NCI-H2227 (cell line): ENCODE results near the gene HS6ST3.
"Not testable (repeated sequence)": the region's sequence is repeated elsewhere in the genome, so short reads cannot be mapped to it uniquely, and the experiment has no call there.

Experiments used
- DNase-seq: peaks from one replicate; lab custom pipeline; 2025; ENCODE audit not compliant: unreplicated experiment; lab: John Stamatoyannopoulos, UW

HS6ST3 gene

DNA sequence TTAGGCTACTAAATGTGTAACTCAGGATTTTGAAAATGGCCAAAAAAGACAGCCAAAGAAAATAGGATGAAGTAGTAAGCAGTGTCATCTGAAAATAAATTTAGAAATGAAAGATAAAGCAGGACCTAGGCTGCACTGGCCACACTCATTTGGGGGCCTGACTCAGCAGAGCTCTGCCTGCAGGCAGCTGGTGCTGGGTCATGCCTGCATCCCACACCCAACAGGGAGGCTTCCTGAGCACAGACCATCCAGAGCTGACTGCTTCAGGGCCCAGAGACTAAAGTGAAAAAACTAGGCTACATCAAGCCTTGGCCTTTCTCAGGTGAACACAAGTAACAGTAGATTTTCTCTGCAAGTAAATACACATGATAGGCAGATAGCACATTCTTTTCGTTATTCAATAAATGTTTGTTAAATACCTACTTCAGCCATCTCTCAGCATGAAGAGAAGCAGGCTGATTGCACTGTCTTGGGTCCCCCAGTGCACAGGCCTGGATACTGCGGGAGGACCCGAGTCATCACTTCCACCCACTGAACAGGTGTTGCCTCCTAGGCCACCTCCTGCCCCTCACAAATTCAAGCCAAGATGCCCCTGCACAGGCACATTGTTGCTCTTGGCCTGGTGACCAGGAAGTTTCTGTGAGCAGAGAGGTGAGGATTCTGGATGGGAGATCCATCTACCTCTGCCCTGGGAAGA lies 620.4 kb downstream of the HS6ST3 start:
- no peak for DNase-seq

DNA sequence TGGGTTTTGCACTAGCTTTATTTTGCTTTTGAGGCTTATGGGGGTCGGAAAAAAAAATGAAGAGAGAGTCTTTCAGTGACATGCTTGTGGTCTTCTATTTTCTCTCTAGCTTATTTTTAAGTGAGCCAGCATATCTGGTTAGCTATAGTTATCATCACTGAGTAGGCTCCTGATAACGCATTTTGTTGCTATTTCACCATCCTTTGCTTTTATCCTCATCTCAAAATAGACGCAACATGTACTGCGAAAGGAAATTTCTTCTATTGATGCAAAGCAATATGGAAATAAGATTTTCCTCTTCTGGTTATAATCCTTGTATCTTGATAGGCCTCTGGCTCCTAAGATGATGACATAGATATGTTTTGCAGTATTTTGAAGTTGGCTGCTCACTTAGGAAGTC lies 630.5 kb downstream of the HS6ST3 start:
- no peak for DNase-seq

DNA sequence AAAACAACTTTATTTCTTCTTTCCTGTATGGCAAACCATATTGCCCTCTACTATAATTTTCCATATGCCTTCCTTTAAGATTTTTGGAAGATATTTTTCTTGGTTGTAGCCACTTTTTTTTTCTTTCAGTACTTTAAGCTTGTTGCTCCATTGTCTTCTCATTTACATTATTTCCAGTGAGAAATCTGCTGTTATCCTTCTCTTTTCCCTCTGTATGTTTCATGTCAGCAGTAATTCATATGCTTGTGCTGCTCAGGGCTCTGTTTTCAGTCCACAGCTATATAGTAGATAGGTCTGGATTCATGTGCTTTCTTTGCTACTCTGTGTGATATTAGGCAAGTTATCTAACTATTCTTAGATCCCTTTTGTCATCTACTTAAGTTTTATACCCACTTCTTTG lies 636.7 kb downstream of the HS6ST3 start:
- no peak for DNase-seq

DNA sequence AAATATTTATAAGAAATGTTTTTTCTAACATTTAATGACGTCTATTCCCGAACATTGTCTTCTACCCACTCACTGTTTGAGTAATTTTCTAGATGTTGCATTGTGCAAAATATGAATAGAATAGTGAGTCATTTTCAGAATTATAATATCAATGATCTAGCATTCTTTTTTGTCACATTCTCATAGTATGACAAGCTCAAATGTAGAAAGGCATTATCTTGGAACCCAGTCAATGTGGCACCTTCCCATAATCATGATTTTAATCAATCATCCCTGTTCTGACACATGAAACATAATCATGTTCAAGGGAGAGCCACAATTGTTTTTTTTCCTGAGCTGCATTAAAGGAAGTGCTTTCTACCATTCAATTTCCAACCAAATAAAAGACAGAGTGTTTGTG lies 638.6 kb downstream of the HS6ST3 start:
- DNase-seq: no peak

DNA sequence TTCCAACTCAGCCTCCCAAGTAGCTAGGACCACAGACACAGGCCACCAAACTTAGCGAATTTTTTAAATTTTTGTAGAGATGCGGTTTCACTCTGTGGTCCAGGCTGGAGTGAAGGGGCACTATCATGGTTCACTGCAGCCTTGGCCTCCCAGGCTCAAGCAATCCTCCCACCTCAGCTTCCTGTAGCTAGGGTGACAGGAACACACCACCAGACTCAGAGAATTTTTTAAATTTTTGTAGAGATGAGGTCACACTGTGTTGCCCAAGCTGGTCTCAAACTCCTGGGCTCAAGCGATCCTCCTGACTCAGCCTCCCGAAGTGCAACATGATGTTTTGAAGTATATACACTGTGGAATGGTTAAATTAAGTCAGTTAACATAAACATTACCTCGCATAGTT lies 640.8 kb downstream of the HS6ST3 start:
- no peak for DNase-seq

DNA sequence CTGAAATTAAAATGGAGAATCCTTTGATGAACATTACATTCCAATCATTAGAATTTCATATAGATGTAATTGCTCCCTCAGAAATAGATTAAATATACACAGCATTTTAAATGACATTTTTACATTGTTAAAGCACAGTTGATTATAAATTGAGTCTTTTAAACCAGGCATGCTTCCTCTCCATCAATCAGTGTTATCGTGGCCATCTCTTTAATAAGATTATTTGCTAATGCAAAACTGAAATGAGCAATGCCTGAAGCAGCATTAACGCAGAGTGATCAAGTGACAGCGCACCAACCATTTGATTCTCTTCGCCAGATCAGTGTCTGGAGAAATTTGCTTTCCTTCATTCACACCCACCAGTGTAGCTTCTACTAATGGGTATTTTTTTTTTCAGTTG lies 644.6 kb downstream of the HS6ST3 start:
- DNase-seq: no peak

DNA sequence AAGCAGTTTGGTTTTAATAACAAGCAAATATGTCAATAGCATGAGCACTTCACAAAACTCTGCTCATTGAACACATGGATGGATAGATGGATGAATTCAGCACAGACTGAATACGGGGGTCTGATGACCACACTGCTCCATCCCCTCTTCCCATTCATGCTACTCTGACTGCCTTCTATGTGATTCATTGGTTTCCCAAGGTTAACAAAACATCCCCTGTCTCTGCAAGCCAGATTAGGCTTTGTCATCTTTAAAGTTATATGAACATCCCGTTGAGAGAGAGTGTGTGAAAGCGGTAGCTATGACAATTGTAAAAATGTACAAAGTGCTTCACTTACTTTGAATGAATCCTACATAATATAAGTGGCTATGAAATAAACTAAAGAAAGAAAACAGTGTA lies 651.9 kb downstream of the HS6ST3 start:
- DNase-seq: no peak

DNA sequence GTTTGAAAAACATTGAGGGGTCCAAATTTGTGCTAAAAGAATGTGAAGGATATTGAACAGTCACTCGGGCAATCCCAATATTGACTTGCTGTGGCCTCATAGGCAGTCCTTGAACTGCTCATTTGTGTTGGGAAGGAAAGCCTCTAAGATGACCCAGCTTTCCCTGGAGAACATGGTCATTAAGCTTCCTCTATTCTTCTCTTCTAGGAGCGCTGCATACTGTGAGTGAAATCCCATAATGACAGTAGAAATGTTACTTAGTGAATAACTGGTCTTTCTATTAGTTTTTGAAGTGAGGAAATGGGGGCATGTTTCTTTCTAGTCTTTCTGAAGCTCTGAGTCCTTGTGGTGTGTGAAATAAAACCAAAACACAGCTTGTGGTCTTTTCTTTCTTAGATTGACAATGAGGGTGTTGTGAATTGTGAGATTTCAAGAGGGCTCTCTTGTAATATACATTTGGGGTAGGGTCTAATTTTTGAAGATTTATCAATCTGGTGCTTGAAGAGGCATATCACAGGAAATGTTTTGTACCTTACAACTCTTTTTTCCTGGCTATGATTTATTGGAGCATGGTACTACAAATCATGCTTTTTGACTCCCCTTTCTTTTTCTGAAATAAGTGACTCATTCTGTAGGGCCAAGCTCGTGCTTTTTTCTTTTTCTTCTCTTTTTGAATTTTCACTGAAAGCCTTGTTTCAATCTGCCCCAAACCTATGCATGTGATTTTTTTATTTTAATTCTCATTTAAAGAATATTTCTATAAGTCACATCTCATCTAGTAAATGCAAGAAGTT lies 653.6 kb downstream of the HS6ST3 start:
- DNase-seq: no peak

DNA sequence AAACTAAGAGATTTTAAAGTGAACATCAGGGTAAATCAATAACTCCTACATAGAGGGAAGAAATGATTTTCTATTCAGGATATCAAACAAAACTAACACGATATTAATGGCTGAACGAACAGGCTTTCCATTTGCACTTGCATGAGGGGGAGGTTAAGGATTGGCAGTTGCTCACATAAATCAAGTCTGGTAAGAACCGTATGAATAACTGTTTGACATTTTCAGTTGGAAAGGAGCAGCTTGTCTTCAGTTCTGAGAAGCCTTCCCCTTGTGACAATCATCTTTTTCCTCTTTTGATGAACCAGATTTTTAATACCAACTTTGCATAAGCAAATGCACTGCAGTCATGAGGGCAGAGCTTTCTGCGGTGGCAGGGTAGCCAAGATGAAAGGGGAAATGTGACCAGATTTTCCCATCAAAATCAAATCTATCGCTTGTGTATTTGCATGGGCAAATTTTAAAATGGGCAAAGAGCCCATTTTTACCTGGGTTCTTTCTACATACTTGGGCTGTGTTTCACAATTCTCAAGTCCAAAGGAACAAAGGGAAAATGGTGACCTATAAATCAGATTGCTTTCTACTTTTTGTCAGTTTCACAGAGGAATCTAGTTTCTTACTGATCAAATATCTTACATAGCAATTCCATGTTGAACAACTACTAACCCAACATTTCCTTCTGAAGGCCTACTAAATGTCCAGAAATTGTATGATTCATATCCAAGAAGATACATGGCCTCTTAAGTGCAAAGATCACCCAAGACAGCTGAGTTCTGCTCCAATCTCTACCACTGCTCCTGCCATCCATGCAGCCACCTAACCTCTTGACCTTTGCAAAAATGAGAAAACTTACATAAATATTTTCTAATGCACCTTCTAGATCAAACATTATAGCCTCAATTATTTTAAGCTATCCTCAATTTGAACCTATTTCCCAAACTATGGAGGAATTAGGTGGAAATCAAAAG lies 654.7 kb downstream of the HS6ST3 start:
- DNase-seq: no peak

DNA sequence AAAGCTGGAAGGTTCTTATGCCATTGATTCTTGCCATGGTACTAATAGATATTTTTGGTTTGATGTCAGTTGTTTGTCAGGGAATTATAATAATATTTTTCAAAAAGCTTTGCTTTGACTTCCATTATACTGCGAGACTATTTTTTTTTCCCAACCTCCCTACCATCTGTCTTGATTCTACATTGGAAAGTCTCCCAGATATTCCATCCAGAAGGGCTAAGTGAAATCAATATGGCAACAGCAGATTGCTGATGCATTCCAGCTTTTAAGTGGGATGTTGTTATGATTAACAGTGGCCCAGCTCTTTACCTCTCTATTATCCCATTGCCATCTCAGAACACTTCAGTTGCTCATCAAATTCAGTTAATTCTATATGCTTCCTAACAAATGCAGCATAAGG lies 657.0 kb downstream of the HS6ST3 start:
- no peak for DNase-seq

DNA sequence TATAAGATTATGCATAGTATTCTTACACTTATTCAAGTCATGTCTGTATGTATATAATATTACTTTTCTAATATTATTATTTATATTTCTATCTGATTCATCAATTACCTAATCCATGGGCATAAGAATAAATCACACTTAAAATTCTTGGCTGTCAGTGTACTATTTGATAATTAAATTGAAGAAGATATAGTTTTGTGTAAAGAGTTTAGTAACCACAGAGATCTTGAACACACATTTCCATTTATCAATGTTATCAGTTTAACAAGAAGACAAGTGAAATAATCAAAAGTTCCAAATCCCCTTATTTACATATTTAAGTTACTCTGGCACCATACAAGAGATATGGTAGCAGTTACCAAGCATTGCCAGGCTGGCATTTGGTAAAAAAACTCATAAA lies 659.9 kb downstream of the HS6ST3 start:
- DNase-seq: no peak

DNA sequence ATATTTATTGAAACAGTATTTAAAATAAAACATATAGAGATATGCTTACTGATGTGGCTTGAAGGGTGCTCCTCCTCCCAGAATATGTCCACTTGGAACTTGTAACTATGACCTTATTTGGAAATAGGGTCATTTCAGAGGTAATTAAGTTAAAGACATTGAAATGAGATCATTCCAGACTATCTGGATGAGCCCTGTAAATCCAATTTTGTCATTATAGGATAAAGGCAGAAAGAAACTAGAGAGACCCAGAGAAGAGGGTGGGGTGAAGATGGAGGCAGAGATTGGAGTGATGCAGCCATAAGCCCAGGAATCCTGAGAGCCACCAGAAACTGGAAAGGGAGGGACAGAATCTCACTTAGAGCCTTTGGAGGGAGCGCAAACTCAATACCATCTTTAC lies 661.2 kb downstream of the HS6ST3 start:
- DNase-seq: no peak

DNA sequence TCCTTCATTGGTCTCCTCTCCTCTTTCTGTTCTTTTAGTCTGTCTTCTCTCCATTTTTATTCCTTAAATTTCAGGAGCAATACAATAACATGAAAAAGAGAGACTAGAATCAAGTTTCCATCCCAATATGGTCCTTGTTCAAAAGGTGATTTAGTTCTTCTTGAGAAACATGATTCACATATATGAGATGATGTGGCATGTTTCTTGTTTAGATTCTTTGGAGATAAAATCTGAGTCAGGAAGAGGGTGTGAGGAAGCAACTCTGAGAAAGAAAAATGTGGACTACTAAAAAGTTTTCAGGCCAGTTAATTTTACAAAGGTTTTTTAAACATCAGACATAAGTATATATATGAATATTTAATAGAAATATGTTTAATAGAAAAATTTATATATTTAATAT lies 673.0 kb downstream of the HS6ST3 start:
- no peak for DNase-seq

DNA sequence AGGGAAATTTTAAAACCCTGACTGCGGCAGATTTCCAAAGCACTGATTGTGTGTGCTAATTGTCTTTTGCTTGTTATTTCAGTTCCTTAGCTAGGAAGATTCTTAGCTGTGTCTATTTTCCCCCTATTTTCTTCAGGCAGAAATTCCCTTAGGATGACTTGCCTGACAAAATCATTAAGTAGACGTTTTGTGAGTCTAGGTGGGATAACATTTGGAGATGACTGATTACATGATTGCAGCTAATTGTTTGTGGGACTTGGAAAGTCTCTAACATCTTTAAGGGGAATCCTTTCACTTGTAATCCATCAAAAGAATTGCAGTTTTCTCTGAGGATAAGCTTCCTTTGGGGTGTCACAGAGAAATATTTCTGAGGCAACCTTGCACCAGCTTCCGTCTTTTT lies 676.4 kb downstream of the HS6ST3 start:
- no peak for DNase-seq

DNA sequence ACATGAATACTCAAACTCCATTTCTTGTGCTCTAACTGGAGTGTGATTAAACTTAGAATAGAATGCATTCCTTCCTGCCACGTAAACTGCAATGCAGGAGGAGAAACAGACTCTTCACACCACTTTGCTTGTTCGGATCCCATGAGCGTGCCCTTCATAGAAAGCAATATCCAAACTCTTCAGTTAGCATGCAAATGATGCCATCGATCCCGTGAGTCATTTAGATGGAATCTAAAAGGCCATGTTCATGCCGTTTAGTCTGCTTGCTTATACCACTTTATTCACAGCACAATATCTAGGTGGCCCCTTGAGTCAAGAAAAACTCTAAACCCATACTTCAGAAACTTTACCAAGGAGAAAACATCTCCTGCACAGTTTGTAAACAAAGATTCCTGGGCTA lies 678.6 kb downstream of the HS6ST3 start:
- DNase-seq: no peak

DNA sequence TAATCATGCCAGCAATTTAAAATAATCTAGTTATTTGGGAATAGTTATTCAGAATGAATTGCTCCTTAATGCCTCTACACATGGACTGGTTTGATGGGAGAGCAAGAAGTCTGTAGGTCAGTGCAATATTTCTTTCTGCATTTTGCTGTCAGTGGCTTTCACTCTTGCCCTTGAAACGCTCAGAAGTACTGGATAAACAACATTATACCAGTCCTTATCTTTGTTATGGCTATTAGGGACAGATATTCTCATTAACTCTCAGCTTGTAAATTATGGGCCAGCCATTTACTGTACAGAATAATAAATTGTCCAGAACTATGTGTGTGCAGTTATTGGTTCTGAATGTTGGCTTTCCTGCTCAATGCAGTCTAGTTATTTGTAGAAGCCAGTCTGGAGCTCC lies 680.0 kb downstream of the HS6ST3 start:
- DNase-seq: no peak

DNA sequence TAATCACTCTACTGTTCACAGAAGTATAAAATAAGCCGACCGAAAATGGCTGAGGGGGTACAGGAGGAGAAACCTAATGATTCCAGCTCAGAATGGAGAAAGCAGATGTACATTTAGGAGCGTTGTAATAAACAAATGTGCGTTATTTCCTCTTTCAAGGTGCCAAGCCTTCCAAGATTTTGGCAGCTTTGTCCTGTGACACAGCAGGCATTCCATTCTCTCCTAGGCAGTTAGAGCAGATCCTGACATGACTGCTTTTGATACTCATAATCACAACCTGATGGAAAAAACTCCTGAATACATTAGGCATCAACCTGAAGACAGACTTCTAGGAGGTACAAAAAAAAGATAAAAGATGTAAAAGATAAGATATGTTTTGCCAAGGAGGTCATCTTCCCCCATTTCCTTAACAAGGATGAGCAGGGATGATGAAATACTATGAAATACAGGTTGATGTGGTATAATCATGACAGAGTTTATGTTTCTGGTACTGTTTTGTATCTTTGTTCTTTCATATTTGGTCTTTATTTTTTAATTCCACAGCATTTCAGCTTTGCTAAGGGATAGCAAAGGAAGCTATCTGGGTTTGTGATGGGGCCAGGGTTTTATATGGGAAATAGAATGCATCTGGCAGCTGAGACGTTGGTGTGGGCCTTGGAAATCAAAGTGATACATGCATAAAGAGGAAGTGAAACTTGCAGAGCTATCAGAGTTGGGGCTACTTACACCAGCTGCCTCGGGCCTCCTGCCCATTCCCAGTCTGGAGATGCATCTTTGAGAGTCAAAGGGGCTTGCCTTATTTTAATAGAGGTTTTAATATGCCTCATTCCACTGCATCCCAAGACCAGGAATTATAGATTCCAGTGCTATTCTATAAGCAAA lies 681.8 kb downstream of the HS6ST3 start:
- DNase-seq: no peak

DNA sequence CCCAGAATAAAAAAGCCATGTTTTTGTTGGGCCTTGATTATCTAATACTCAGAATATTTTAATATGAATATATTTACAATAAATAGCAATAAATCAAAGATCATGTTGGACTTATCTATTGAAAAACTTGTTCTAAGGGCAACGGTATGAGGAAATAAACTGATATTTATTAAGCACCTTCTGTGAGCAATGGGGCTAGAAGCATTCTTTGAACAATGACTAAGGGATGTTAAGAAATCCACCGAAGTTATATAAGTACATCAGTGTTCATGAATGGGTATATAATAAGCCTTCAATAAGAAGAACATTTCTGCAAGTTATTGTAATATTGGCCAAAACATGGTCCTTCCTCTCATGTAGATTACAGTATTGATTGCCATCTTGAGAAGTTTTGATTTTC lies 682.5 kb downstream of the HS6ST3 start:
- no peak for DNase-seq

DNA sequence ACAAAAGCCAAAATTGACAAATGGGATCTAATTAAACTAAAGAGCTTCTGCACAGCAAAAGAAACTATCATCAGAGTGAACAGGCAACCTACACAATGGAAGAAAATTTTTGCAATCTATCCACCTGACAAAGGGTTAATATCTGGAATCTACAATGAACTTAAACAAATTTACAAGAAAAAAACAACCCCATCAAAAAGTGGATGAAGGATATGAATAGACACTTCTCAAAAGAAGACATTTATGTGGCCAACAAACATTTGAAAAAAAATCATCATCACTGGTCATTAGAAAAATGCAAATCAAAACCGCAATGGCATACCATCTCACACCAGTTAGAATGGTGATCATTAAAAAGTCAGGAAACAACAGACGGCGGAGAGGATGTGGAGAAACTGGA lies 688.4 kb downstream of the HS6ST3 start:
- DNase-seq: not testable (repeated sequence)

DNA sequence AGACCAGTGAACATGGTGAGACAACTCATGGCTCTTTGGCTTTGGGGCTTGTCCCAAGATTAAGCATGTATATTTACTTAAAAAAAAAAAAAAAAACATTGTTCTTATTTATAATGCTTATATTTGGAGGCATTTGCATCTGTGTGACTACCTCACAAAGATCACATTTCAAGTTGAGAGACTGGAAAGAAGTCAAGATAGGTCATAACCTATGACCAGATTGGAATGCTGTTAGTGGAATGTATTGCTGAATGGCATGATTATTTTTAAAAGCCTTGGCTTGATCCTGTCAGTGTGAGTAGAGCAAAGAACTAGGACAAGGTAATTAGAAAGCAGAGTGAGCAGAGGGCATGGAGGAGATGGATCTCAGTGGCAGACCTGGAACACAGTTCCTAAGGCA lies 689.8 kb downstream of the HS6ST3 start:
- DNase-seq: no peak

DNA sequence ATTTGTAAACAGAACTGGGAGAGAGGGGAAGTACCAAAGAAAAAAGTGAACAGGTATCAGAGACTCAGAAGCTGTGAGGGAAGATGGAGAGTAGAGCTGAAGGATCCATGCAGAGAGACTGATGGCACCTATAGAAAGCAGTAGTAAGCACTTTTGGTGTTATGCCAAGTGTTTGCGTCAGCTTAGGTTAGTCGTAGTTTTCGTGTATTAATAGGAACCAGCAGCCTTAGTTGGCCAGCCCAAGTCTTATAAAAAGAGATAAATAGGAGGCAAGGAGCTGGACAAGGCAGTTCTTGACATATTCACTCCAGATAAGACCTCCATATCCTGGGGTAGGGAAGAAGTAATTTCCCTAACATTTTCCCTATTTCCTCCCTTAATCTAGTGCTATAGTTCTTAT lies 690.2 kb downstream of the HS6ST3 start:
- no peak for DNase-seq
